ENCODE measurements around the gene PFDN1.

PFDN1 gene

GRCh38 chr5:140329739-140330481, 27.0 kb upstream of the PFDN1 start:
- in situ Hi-C loops (cut with HindIII; ENCODE audit: low sequenced_read_pairs), result no loop called here

- in situ Hi-C loops (cut with HindIII; ENCODE audit: low sequenced_read_pairs), result no loop called here
These were observed 25.3 kb upstream of the PFDN1 start for GRCh38 chr5:140328036-140328764.

- in situ Hi-C loops (cut with HindIII; ENCODE audit: low sequenced_read_pairs), result no loop called here
These were observed 24.7 kb upstream of the PFDN1 start for GRCh38 chr5:140327589-140327988.

GRCh38 chr5:140325486-140325885, 22.6 kb upstream of the PFDN1 start:
- in situ Hi-C loops (cut with HindIII; ENCODE audit: low sequenced_read_pairs), result no loop called here

GRCh38 chr5:140324617-140325241, 21.8 kb upstream of the PFDN1 start:
- in situ Hi-C loops (cut with HindIII; ENCODE audit: low sequenced_read_pairs), result no loop called here

GRCh38 chr5:140324041-140324600, 21.2 kb upstream of the PFDN1 start:
- in situ Hi-C loops (cut with HindIII; ENCODE audit: low sequenced_read_pairs), result no loop called here

- in situ Hi-C loops (cut with HindIII; ENCODE audit: low sequenced_read_pairs), result no loop called here
These were observed 20.1 kb upstream of the PFDN1 start for GRCh38 chr5:140322751-140323731.

GRCh38 chr5:140321796-140322195, 18.9 kb upstream of the PFDN1 start:
- in situ Hi-C loops (cut with HindIII; ENCODE audit: low sequenced_read_pairs), result no loop called here

- in situ Hi-C loops (cut with HindIII; ENCODE audit: low sequenced_read_pairs), result no loop called here
These were observed 16.9 kb upstream of the PFDN1 start for GRCh38 chr5:140319833-140320232.

- in situ Hi-C loops (cut with HindIII; ENCODE audit: low sequenced_read_pairs), result no loop called here
These were observed 15.9 kb upstream of the PFDN1 start for GRCh38 chr5:140318792-140319191.

GRCh38 chr5:140317859-140318258, 15.0 kb upstream of the PFDN1 start:
- in situ Hi-C loops (cut with HindIII; ENCODE audit: low sequenced_read_pairs), result no loop called here

- in situ Hi-C loops (cut with HindIII; ENCODE audit: low sequenced_read_pairs), result loop anchor here (5.0 kb wide), 1 partner anchor 35 kb away; the partner anchor contains the start of gene HBEGF
These were observed 9.9 kb upstream of the PFDN1 start for GRCh38 chr5:140312791-140313189.

- in situ Hi-C loops (cut with HindIII; ENCODE audit: low sequenced_read_pairs), result loop anchor here (5.0 kb wide), 1 partner anchor 35 kb away; the partner anchor contains the start of gene HBEGF
These were observed 9.3 kb upstream of the PFDN1 start for GRCh38 chr5:140312067-140312790.

- in situ Hi-C loops (cut with HindIII; ENCODE audit: low sequenced_read_pairs), result loop anchor here (5.0 kb wide), 1 partner anchor 36 kb away; the partner anchor contains the start of gene HBEGF
These were observed 8.1 kb upstream of the PFDN1 start for GRCh38 chr5:140311011-140311467.

GRCh38 chr5:140310434-140310833, 7.5 kb upstream of the PFDN1 start:
- in situ Hi-C loops (cut with HindIII; ENCODE audit: low sequenced_read_pairs), result loop anchor here (5.0 kb wide), 1 partner anchor 37 kb away; the partner anchor contains the start of gene HBEGF

- in situ Hi-C loops (cut with HindIII; ENCODE audit: low sequenced_read_pairs), result loop anchor here (5.0 kb wide), 1 partner anchor 38 kb away; the partner anchor contains the start of gene HBEGF
These were observed 6.9 kb upstream of the PFDN1 start for GRCh38 chr5:140309706-140310249.

GRCh38 chr5:140305471-140305870, 2.6 kb upstream of the PFDN1 start:
- in situ Hi-C loops (cut with HindIII; ENCODE audit: low sequenced_read_pairs), result no loop called here

GRCh38 chr5:140303966-140304365, 1.1 kb upstream of the PFDN1 start:
- in situ Hi-C loops (cut with HindIII; ENCODE audit: low sequenced_read_pairs), result no loop called here

GRCh38 chr5:140301136-140301535, 1.8 kb downstream of the PFDN1 start:
- in situ Hi-C loops (cut with HindIII; ENCODE audit: low sequenced_read_pairs), result no loop called here

Measured in DLD1 (cell line).